SHP77 treated with DMSO at 0.1 percent for 48 hours (cell line): ENCODE results near the gene EPB41L2.
"Not testable (repeated sequence)": the region's sequence is repeated elsewhere in the genome, so short reads cannot be mapped to it uniquely, and the experiment has no call there.

Experiments used
- DNase-seq: peaks from one replicate; lab custom pipeline; 2025; lab: John Stamatoyannopoulos, UW

EPB41L2 gene

GRCh38 chr6:130945401-130945919 lies 117.6 kb downstream of the EPB41L2 start:
- DNase-seq = no peak

- DNase-seq = no peak
Observed at GRCh38 chr6:130944486-130944885, 118.6 kb downstream of the EPB41L2 start.

- no peak for DNase-seq
Observed at GRCh38 chr6:130943738-130944137, 119.3 kb downstream of the EPB41L2 start.

GRCh38 chr6:130942752-130943151 lies 120.3 kb downstream of the EPB41L2 start:
- not testable (repeated sequence) for DNase-seq

- DNase-seq = no peak
Observed at GRCh38 chr6:130937942-130938604, 125.0 kb downstream of the EPB41L2 start.

GRCh38 chr6:130936933-130937332 lies 126.1 kb downstream of the EPB41L2 start:
- DNase-seq = no peak

GRCh38 chr6:130935978-130936377 lies 127.1 kb downstream of the EPB41L2 start:
- no peak for DNase-seq

- no peak for DNase-seq
Observed at GRCh38 chr6:130934848-130935585, 128.0 kb downstream of the EPB41L2 start.

GRCh38 chr6:130933712-130934200 lies 129.3 kb downstream of the EPB41L2 start:
- DNase-seq = no peak

- DNase-seq = no peak
Observed at GRCh38 chr6:130932921-130933320, 130.1 kb downstream of the EPB41L2 start.

GRCh38 chr6:130932438-130932837 lies 130.6 kb downstream of the EPB41L2 start:
- DNase-seq = no peak

GRCh38 chr6:130931683-130932082 lies 131.4 kb downstream of the EPB41L2 start:
- no peak for DNase-seq

GRCh38 chr6:130929036-130929678 lies 133.9 kb downstream of the EPB41L2 start:
- no peak for DNase-seq

GRCh38 chr6:130928158-130928912 lies 134.7 kb downstream of the EPB41L2 start:
- no peak for DNase-seq

GRCh38 chr6:130927305-130927704 lies 135.7 kb downstream of the EPB41L2 start:
- no peak for DNase-seq

GRCh38 chr6:130923350-130923749 lies 139.7 kb downstream of the EPB41L2 start:
- no peak for DNase-seq

GRCh38 chr6:130922922-130923321 lies 140.1 kb downstream of the EPB41L2 start:
- DNase-seq = no peak

- no peak for DNase-seq
Observed at GRCh38 chr6:130920969-130921368, 142.1 kb downstream of the EPB41L2 start.

GRCh38 chr6:130918171-130918570 lies 144.9 kb downstream of the EPB41L2 start:
- DNase-seq = no peak

- not testable (repeated sequence) for DNase-seq
Observed at GRCh38 chr6:130915606-130916005, 147.4 kb downstream of the EPB41L2 start.

GRCh38 chr6:130913120-130913519 lies 149.9 kb downstream of the EPB41L2 start:
- DNase-seq = no peak

GRCh38 chr6:130912434-130912833 lies 150.6 kb downstream of the EPB41L2 start:
- DNase-seq = peak; percentile 27
